PC-3 (cell line): ENCODE measurements around the gene PPHLN1.

Experiments
- EZH2 ChIP-seq: fragments of 300-600 bp; sonication (generic); IDR thresholded peaks from one replicate; pipeline ENCODE4 v1.6.1; 2017; ENCODE audit warnings: antibody characterized with exemption, mild to moderate bottlenecking, low read length; ENCODE audit not compliant: unreplicated experiment
- TF ChIP-seq, protein P1 (sequence below): fragments of 300-600 bp; sonication (generic); conservative IDR thresholded peaks from 2 replicates; pipeline ENCODE4 v1.5.1; 2017; ENCODE audit warnings: antibody characterized with exemption, low read depth, mild to moderate bottlenecking, low read length

- TF ChIP-seq EZH2, result no peak
- TF ChIP-seq, protein P1, sequence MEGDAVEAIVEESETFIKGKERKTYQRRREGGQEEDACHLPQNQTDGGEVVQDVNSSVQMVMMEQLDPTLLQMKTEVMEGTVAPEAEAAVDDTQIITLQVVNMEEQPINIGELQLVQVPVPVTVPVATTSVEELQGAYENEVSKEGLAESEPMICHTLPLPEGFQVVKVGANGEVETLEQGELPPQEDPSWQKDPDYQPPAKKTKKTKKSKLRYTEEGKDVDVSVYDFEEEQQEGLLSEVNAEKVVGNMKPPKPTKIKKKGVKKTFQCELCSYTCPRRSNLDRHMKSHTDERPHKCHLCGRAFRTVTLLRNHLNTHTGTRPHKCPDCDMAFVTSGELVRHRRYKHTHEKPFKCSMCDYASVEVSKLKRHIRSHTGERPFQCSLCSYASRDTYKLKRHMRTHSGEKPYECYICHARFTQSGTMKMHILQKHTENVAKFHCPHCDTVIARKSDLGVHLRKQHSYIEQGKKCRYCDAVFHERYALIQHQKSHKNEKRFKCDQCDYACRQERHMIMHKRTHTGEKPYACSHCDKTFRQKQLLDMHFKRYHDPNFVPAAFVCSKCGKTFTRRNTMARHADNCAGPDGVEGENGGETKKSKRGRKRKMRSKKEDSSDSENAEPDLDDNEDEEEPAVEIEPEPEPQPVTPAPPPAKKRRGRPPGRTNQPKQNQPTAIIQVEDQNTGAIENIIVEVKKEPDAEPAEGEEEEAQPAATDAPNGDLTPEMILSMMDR, result no peak
These were observed 41.8 kb upstream of the PPHLN1 start for GRCh38 chr12:42284157-42284556.
